HL-60/S4 treated with phorbol 12-myristate 13-acetate at 8.2 ng/mL for 4 days and 3 days (cell line): ENCODE measurements around the gene TADA2B.

Experiments used
- in situ Hi-C: fragments of 300-500 bp; cut with MboI; formaldehyde crosslinking; loops from 2 replicates; pipeline ENCODE4 v1.15.0; 2022; ENCODE audit warnings: low sequenced_read_pairs

TADA2B gene

DNA sequence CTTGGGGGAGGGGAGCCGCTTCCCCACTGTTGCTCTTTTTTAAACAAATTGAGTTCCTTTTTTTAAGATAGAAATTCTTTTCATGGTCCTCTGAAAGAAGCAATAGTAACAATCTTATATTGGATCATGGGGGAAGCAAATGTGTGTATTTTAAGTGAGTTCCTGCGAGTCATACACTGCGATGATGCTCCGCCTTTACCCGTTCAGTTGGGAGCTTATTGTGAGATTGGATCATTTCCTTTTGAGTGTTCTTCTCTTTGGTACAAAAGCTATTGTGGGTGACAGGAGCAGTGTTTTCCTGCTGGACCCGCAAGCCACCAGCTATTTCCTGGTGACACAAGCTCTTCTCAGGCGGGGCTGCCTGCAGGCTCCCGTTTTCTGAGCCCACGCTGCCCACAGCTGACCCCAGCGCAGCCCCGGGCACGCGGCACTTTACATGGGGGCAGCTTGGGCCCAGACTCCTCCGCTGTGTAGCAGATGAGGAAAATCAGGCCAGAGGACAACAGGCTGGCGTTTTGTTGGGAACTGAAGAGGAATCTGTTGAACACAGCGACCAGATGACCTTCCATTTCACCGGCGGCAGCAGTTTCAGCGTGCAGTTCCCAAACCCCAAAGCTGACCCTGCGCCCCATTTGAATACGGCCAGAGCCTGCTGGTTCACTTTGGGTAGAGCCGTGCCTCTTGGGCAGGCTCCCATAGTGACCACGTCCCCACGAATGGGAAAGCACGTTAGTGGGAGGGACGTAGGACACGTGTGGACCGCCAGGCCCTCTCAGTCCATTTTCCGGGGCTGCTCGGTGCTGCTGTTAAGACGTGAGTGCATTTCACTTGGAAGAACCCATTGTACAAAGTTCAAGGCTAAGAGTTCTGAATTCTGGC, 12.2 kb downstream of the TADA2B start:
- in situ Hi-C loops, result no loop called here

DNA sequence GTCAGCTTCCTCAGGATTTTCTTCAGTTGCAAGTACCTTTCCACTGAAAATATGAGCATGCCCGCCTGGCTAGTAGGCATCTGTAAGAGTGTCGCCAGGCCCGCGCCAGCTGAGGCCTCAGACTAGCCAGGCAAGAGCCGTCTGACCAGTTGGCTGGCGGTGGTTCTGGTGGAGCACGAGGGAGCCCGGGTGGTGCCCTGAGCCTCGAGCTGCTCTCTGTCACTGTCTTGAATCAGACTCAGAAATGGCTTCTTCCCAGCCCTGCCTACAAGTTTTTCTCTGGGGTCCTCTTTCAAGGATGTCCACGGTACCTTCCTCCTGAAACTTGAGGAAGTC, 12.8 kb downstream of the TADA2B start:
- in situ Hi-C loops, result no loop called here

DNA sequence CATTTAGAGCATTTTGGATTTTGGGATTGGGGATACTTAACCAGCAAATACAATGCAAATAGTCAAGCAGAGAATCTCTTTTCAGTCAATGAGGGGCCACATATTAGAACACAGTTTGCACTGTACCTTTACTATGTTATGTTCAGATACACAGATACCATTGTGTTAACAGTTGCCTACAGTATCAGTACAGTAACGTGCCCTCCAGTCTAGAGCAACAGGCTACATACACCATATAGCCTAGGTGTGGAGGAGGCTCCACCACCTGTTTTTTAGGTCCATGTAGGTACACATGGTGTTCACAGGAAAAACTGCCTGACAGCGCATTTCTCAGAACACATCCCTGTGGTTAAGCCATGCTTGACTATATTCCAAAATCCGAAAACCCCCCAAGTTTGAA, 15.6 kb downstream of the TADA2B start:
- in situ Hi-C loops, result no loop called here

DNA sequence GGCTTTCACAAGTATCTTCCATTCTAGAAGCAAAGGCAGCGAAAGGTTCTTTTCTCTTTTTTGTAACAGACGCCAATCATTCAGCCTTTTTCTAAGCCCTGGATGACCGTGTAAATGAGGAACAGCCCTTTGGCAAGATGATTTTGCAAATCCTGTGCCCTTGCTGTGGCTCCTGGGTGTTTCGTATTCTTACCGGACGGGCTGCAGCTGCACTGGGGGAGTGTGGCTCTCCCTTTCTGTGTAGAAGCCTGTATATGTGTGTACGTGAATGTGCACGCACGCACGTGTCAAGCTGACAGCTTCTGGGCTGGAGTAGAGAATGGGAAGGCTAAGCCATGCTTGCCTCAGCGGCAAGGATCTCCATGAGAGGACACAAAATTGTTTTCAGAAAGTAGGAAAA, 16.5 kb downstream of the TADA2B start:
- in situ Hi-C loops, result no loop called here

DNA sequence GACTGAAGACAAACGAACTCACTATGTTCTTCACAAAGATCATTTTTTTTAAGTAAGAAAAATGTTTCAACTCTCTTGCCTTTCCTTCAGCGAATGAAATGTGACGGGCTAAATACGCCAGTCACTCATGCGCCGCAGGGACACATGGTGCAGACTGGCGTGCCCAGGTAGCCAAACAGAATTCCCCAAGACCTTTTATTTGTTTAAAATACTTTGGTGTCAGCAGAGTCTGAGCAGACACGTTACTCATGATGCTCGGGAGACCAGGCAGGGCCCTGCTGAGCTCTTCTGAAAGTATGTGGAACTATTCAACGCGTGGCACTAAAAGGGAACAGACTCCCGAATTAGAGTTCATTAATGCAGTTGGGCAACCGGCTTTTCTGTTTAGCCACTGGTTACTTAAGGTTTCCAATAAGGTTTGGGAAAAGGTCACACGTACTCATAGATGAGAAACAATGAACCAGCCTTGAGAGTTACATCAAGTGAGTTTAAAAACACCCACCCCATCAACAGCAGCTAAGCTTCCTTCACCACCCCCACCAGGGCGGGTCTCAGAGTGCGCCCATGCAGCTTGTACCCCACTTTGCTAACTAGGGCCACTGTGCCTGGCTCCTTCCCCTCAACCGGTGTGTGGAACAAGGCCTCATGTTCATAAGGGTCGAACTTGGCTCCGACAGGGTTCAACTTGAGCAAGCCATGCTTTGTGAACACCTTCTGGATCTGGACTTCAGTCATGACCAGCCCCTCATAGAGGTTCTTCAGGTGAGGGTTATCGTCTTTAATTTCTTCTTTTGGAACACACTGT, 17.4 kb downstream of the TADA2B start:
- in situ Hi-C loops, result no loop called here

DNA sequence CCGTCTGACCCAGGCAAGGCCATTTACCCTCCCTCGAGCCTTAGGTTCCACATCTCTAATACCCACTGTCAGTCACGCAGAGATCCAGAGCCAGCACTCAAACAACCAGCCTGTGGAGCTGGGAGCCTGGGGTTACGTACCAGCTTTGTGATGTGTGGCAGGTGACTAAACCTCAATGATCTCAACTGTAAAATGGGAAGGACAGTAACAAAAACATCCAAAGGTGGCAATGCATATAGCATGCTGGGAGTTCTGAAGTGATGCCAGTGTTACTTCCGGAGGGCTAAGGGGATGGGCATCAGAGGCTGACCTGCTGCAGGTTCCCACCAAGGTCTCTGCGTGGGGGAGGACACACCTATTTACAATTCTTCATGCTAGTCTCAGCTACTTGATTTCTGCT, 18.6 kb downstream of the TADA2B start:
- in situ Hi-C loops, result no loop called here

GRCh38 chr4:7062816-7063215, 19.6 kb downstream of the TADA2B start:
- in situ Hi-C loops, result no loop called here

- in situ Hi-C loops, result no loop called here
These were observed 20.2 kb downstream of the TADA2B start for GRCh38 chr4:7063362-7063761.

DNA sequence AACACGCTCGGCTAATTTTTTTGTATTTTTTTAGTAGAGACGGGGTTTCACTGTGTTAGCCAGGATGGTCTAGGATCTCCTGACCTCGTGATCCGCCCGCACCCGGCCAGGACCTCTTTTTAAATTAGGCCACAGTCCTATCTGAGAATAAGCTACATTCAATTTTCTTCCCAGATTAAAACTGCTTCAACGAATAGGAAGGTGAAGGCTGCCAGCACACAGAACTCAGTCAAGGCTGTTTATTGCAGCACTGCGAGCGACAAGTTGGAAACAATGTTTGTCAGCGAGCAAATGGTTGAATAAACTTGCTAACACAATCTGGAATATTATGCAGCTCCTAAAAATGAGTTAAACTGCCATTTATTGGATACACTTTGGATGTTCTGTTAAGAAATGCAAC, 22.8 kb downstream of the TADA2B start:
- in situ Hi-C loops, result no loop called here

DNA sequence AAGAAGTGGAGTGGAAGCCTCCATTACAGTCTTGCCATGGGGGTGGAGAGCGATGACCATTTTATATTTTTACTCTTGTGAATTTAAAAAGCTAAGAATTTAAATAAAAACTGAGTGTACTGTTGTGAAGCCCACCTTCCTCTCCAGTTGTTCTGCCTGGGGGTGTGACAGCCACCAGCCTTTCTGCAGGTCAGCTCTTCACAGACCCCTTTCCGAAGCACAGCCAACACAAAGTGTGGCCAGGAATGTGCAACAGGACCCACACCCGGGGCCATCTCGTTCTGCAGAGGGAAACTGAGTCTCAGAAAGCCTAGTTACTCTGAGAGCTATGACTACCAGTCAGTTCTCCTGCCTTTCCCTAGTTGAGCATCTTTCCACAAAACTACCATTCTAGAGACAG, 23.3 kb downstream of the TADA2B start:
- in situ Hi-C loops, result no loop called here

DNA sequence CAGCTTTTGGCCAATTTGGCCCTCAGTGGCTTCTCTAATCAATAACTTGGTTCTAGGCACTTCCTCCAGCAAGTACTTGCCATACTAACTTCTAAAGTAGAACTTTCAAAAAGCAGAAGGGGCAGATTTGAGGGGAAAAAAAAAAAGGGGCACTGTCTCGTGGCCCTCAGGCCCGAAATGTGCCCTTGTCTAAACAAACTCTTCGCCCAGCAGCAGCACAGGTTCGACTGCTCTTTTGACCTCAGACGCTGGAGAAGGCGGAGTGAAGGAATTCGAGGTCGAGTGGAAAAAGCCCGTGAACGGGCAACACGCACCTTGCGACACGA, 23.9 kb downstream of the TADA2B start:
- in situ Hi-C loops, result no loop called here

DNA sequence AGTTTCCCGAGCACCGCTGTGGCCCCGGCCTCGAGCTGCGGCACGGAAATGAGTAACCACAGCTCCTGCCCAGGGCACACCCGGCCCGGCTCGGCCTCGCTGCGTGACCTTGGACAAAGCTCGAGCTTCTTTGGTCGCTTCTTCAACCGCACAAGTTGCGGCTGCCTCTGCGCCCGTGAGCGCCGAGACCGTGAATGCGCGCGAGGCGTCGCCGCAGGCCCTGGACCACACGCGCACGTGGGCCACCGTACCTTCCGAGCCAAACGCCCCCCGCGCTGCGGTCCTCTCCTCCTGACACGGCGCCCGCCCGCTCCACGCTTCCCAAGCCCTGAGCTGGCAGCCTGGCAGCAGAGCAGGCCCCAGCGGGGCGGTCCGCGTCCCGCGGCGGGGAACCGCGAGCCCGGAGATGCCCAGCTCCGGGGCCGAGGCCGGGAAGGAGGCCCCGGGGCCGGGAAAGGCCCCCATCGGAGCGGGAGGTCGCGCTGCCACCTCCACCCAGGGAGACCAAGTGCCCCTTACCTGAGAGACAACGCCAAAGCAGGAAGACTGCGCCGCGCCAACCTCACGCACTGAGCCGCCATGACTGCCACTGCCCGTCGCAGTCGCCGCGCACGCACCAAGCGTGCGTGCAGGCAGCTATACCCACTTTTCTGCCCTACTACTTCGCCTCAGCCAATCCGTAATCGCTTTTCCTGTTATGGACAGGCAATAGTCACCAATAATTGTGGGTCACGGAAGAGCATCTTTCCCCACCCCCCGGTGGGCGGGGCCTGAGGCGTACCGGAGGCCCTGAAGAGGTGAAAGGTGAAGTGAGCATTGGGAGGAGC, 24.5 kb downstream of the TADA2B start, which contains the start of gene GRPEL1:
GRPEL1 (minus strand) TSS at position 613 of the 827 bp plus-strand sequence; CDS start at position 581, 32 bp downstream.
- in situ Hi-C loops, result no loop called here

GRCh38 chr4:7068279-7068842, 25.2 kb downstream of the TADA2B start:
- in situ Hi-C loops, result no loop called here

- in situ Hi-C loops, result no loop called here
These were observed 25.7 kb downstream of the TADA2B start for GRCh38 chr4:7068883-7069282.

GRCh38 chr4:7070729-7071511, 27.7 kb downstream of the TADA2B start:
- in situ Hi-C loops, result no loop called here

DNA sequence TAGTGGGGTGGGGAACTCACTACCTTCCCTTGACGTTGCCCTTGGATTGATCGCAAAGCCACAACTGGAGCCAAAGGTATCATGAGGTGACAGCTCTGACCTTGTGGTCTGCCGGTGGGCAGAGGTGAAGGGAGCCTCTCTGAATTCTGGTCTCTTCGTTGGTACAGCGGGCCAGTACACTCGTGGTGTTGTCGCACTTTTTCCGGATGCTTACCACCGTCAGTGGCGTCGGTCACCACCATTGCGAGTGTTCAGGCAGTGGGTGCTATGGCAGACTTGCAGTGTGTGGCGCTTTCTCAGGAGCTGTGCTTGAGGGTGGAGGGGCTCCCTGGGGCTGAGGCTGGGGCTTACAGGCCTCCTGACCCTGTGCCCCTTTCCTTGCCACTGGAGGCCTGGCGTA, 29.9 kb downstream of the TADA2B start:
- in situ Hi-C loops, result no loop called here

DNA sequence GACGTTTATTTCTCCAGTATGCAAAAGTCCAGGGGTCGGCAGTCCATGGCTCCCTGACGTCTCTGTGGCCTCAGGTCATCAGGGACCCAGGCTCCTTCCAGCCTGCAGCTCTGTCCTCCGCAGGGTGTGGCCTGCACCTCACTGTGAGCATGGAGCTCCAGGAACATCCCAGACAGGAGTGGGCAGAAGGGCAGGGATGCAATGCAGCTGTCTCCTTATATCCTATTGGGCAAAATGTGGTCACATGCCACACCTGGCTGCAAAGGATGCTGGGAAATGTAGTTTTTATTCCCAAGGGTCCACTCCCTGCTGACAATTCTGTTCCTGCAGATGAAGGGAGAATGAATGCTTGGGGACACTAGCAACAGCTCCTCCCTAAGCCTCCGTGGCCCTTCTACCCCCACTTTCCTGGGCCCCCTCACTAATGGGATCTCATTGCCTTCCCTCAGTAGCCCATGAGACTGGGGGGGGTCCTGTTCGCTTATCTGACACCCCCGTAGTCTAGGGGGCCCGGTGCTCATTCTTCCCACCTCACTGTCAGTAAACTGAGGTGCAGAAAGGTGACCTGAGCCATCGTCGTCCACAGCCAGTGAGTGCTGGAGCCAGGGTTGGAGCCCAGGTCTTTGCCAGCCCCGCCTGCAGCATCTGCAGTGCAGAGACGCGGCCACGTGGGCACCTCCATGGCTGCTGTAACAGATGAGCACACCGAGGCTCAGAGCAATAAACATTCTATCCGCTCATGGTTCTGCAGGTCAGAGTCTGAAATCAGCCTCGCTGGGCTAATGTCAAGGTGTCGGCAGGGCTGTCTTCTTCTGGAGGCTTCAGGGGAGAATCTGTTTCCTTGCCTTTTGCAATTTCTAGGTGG, 30.6 kb downstream of the TADA2B start:
- in situ Hi-C loops, result no loop called here

GRCh38 chr4:7074426-7074825, 31.3 kb downstream of the TADA2B start:
- in situ Hi-C loops, result no loop called here

- in situ Hi-C loops, result no loop called here
These were observed 33.0 kb downstream of the TADA2B start for GRCh38 chr4:7075962-7076695.
